ENCODE measurements around the gene PRR4.

Gene PRR4, protein sequence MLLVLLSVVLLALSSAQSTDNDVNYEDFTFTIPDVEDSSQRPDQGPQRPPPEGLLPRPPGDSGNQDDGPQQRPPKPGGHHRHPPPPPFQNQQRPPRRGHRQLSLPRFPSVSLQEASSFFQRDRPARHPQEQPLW

DNA sequence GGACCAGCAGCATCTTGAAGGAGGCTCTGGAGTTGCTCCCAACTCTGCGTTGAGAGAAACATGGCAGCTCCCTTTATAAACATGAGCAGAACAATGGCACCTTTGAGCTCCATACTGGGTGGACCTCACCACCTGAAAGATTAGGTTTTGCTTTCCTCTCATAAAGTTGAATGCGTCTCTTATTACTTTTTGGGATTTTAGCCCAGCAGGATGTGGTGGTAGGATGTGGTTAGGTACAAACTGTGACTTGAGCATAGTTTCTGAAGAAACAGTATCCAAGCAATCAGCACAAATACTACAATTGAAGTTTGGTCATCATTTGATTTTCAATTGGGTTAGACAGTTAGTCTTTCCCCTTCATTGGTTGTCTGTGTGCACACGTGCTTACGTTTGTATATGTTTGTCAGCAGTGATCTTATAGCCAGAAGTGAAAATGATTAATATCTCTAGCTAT is at the start of gene PRR4:
Gene PRR4, minus strand, starts transcription at position 51 of the 454 bp plus-strand sequence. Its CDS starts 38 bp downstream, at position 13.
- H3K27me3 Mint-ChIP-seq, result no peaks in the 10 kb centered on the region
- H3K27ac Mint-ChIP-seq (ENCODE audit: low read depth), result peak within 1 kb of the TSS; percentile 73
- peaks cover 4% of the 10 kb centered on the region for H3K36me3 Mint-ChIP-seq (ENCODE audit: insufficient read depth)
- ATAC-seq (replicated peaks; ENCODE audit: extremely low read depth, poor library complexity, severe bottlenecking) (peak; percentile 83), DNase-seq (ENCODE audit: low spot score in 2 of 2) (no peak)
- no peaks in the 10 kb centered on the region for H3K9me3 Mint-ChIP-seq
- H3K4me3 Mint-ChIP-seq, result no peak within 1 kb of the TSS
- peaks cover 40% of the 10 kb centered on the region for H3K4me1 Mint-ChIP-seq

- H3K4me1 Mint-ChIP-seq, result no peaks in the 10 kb centered on the region
- no peaks in the 10 kb centered on the region for H3K9me3 Mint-ChIP-seq
- ATAC-seq (replicated peaks; ENCODE audit: extremely low read depth, poor library complexity, severe bottlenecking) (no peak), DNase-seq (ENCODE audit: low spot score in 2 of 2) (no peak)
- H3K36me3 Mint-ChIP-seq (ENCODE audit: insufficient read depth), result peaks cover 2% of the 10 kb centered on the region
- H3K27me3 Mint-ChIP-seq, result no peaks in the 10 kb centered on the region
- H3K27ac Mint-ChIP-seq (ENCODE audit: low read depth), result no peak overlapping the region
- no peak overlapping the region for H3K4me3 Mint-ChIP-seq
Measured at GRCh38 chr12:10896854-10897253, 47.6 kb upstream of the PRR4 start.

- Mint-ChIP-seq H3K9me3 (no peaks in the 10 kb centered on the region), H3K27me3 (no peaks in the 10 kb centered on the region)
Measured at GRCh38 chr12:10891937-10892336, 42.7 kb upstream of the PRR4 start.

DNA sequence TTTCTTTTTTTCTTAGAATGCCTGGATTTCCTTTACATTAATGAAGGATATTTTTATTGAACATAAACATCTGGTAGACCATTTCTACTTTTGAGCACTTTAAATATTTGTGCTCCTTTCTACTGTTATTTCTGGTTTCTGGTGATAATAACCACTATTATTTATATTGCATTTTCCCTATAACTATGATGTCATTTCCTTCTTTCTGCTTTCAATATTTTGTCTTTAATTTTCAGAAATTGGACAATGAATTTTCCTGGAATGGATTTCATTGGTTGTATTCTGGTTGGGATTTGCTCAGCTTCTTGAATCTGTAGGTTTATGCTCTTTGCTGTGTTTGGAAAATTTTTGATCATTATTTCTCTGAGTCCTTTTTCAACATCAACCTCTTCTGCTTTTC is 40.0 kb upstream of the PRR4 start:
- DNase-seq (ENCODE audit: low spot score in 2 of 2), result no peak
- peaks cover 5% of the 10 kb centered on the region for H3K4me1 Mint-ChIP-seq
- no peak for ATAC-seq (replicated peaks; ENCODE audit: extremely low read depth, poor library complexity, severe bottlenecking)
- no peaks in the 10 kb centered on the region for H3K27me3 Mint-ChIP-seq
- peaks cover 2% of the 10 kb centered on the region for H3K36me3 Mint-ChIP-seq (ENCODE audit: insufficient read depth)
- H3K9me3 Mint-ChIP-seq, result no peaks in the 10 kb centered on the region
- no peak overlapping the region for H3K4me3 Mint-ChIP-seq
- no peak overlapping the region for H3K27ac Mint-ChIP-seq (ENCODE audit: low read depth)

More at GRCh38 chr12:10891937-10892336, 42.7 kb upstream of the PRR4 start:
- DNase-seq (ENCODE audit: low spot score in 2 of 2), result no peak
- H3K4me3 Mint-ChIP-seq, result no peak overlapping the region
- no peak for ATAC-seq (replicated peaks; ENCODE audit: extremely low read depth, poor library complexity, severe bottlenecking)
- peaks cover 2% of the 10 kb centered on the region for H3K36me3 Mint-ChIP-seq (ENCODE audit: insufficient read depth)
- H3K27ac Mint-ChIP-seq (ENCODE audit: low read depth), result no peak overlapping the region
- H3K4me1 Mint-ChIP-seq, result no peaks in the 10 kb centered on the region

GRCh38 chr12:10884086-10884725 is 34.9 kb upstream of the PRR4 start, which contains the start of gene PRH1:
Gene PRH1, minus strand, starts transcription at chr12:10884255. Its CDS starts 38 bp downstream, at chr12:10884217.
- H3K36me3 Mint-ChIP-seq (ENCODE audit: insufficient read depth), result peaks cover 3% of the 10 kb centered on the region
- ATAC-seq (replicated peaks; ENCODE audit: extremely low read depth, poor library complexity, severe bottlenecking), result no peak

GRCh38 chr12:10873378-10873777 is 24.1 kb upstream of the PRR4 start:
- DNase-seq (ENCODE audit: low spot score in 2 of 2) (no peak), ATAC-seq (replicated peaks; ENCODE audit: extremely low read depth, poor library complexity, severe bottlenecking) (no peak)
- no peak overlapping the region for H3K27ac Mint-ChIP-seq (ENCODE audit: low read depth)
- peaks cover 12% of the 10 kb centered on the region for H3K9me3 Mint-ChIP-seq
- H3K27me3 Mint-ChIP-seq, result no peaks in the 10 kb centered on the region
- no peak overlapping the region for H3K4me3 Mint-ChIP-seq
- peaks cover 2% of the 10 kb centered on the region for H3K36me3 Mint-ChIP-seq (ENCODE audit: insufficient read depth)
- no peaks in the 10 kb centered on the region for H3K4me1 Mint-ChIP-seq

More at GRCh38 chr12:10884086-10884725, 34.9 kb upstream of the PRR4 start, which contains the start of gene PRH1:
- H3K4me3 Mint-ChIP-seq, result no peak within 1 kb of the TSS
- H3K9me3 Mint-ChIP-seq, result no peaks in the 10 kb centered on the region
- no peak within 1 kb of the TSS for H3K27ac Mint-ChIP-seq (ENCODE audit: low read depth)
- no peak for DNase-seq (ENCODE audit: low spot score in 2 of 2)
- H3K4me1 Mint-ChIP-seq, result peaks cover 5% of the 10 kb centered on the region
- no peaks in the 10 kb centered on the region for H3K27me3 Mint-ChIP-seq

GRCh38 chr12:10867381-10867780 is 18.1 kb upstream of the PRR4 start:
- Mint-ChIP-seq H3K27ac (ENCODE audit: low read depth) (no peak overlapping the region), H3K4me3 (no peak overlapping the region), H3K4me1 (no peaks in the 10 kb centered on the region), H3K9me3 (peaks cover 8% of the 10 kb centered on the region), H3K27me3 (no peaks in the 10 kb centered on the region), H3K36me3 (ENCODE audit: insufficient read depth) (no peaks in the 10 kb centered on the region)
- DNase-seq (ENCODE audit: low spot score in 2 of 2) (no peak), ATAC-seq (replicated peaks; ENCODE audit: extremely low read depth, poor library complexity, severe bottlenecking) (no peak)

DNA sequence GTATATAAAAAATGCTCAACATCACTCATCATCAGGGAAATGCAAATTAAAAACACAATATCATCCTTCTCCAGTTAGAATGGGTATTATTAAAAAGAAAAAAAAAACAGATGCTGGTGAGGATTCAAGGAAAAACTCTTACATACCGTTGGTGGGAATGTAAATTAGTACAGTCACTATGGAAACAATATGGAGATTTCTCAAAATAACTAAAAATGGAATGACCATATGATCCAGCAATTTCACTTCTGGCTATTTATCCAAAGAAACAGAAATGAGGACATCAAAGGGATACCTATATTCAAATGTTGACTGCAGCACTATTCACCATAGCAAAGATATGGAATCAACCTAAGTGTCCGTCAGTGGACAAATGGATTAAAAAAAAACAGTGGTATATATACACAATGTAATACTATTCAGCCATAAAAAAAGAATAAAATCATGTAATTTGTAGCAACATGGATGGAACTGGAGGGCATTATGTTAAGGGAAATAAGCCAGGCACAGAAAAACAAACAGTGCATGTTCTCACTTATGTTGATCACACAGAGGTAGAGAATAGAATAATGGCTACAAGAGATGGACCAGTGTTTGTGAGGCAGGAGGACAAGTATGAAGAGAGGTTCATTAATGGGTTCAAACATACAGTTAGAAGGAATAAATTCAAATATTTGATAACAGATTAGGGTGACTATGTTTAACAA is 14.4 kb upstream of the PRR4 start:
- H3K27me3 Mint-ChIP-seq, result no peaks in the 10 kb centered on the region
- H3K27ac Mint-ChIP-seq (ENCODE audit: low read depth), result no peak overlapping the region
- H3K9me3 Mint-ChIP-seq, result peaks cover 14% of the 10 kb centered on the region
- no peak overlapping the region for H3K4me3 Mint-ChIP-seq
- H3K4me1 Mint-ChIP-seq, result no peaks in the 10 kb centered on the region
- DNase-seq (ENCODE audit: low spot score in 2 of 2), result no peak
- H3K36me3 Mint-ChIP-seq (ENCODE audit: insufficient read depth), result peaks cover 1% of the 10 kb centered on the region
- ATAC-seq (replicated peaks; ENCODE audit: extremely low read depth, poor library complexity, severe bottlenecking), result no peak

GRCh38 chr12:10861366-10861765 is 12.1 kb upstream of the PRR4 start:
- H3K9me3 Mint-ChIP-seq, result peaks cover 23% of the 10 kb centered on the region
- H3K4me1 Mint-ChIP-seq, result no peaks in the 10 kb centered on the region
- no peak overlapping the region for H3K27ac Mint-ChIP-seq (ENCODE audit: low read depth)
- no peak overlapping the region for H3K4me3 Mint-ChIP-seq
- ATAC-seq (replicated peaks; ENCODE audit: extremely low read depth, poor library complexity, severe bottlenecking) (no peak), DNase-seq (ENCODE audit: low spot score in 2 of 2) (no peak)
- no peaks in the 10 kb centered on the region for H3K27me3 Mint-ChIP-seq
- H3K36me3 Mint-ChIP-seq (ENCODE audit: insufficient read depth), result peaks cover 1% of the 10 kb centered on the region

GRCh38 chr12:10855807-10856206 is 6.5 kb upstream of the PRR4 start:
- no peak for ATAC-seq (replicated peaks; ENCODE audit: extremely low read depth, poor library complexity, severe bottlenecking)
- DNase-seq (ENCODE audit: low spot score in 2 of 2), result no peak
- no peaks in the 10 kb centered on the region for H3K27me3 Mint-ChIP-seq
- H3K4me3 Mint-ChIP-seq, result no peak overlapping the region
- peaks cover 23% of the 10 kb centered on the region for H3K4me1 Mint-ChIP-seq
- H3K36me3 Mint-ChIP-seq (ENCODE audit: insufficient read depth), result peaks cover 1% of the 10 kb centered on the region
- no peak overlapping the region for H3K27ac Mint-ChIP-seq (ENCODE audit: low read depth)
- peaks cover 10% of the 10 kb centered on the region for H3K9me3 Mint-ChIP-seq

- Mint-ChIP-seq H3K4me1 (peaks cover 40% of the 10 kb centered on the region), H3K27me3 (no peaks in the 10 kb centered on the region), H3K9me3 (peaks cover 10% of the 10 kb centered on the region), H3K27ac (ENCODE audit: low read depth) (no peak overlapping the region), H3K36me3 (ENCODE audit: insufficient read depth) (no peaks in the 10 kb centered on the region), H3K4me3 (no peak overlapping the region)
- DNase-seq (ENCODE audit: low spot score in 2 of 2) (no peak), ATAC-seq (replicated peaks; ENCODE audit: extremely low read depth, poor library complexity, severe bottlenecking) (no peak)
Measured at GRCh38 chr12:10853776-10854175, 4.5 kb upstream of the PRR4 start.

DNA sequence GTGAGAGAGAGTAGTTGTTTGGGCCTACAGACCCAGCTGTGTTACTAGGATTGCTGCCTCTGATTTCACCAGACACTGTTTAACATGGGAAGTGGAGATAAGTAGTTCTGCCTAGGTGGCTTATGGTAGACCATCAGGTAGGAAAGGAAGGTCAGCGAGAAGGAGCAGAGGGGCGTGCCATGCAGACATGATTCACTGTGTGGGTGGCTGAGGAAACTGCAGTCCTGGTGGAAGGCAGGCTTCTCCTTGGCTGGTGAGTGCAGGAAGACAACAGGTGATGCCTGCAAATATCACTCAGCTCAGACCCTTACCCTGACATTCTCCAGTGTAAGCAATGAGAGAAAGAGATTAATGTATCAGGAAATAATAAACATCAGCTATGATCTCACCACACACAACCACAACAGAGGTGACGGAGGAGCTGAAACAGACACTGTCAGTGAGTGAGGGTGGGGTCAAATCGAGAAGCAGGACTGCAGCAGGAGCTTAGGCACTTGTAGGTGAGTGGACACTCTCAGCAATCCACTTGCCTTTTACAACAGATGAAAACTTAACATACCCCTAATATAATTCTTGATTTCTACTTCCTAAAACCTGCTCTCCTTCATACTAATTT is 2.1 kb upstream of the PRR4 start:
- no peak for DNase-seq (ENCODE audit: low spot score in 2 of 2)
- ATAC-seq (replicated peaks; ENCODE audit: extremely low read depth, poor library complexity, severe bottlenecking), result peak; percentile 33
- no peaks in the 10 kb centered on the region for H3K9me3 Mint-ChIP-seq
- H3K36me3 Mint-ChIP-seq (ENCODE audit: insufficient read depth), result peaks cover 3% of the 10 kb centered on the region
- H3K27ac Mint-ChIP-seq (ENCODE audit: low read depth), result peak overlapping the region; percentile 73
- no peak overlapping the region for H3K4me3 Mint-ChIP-seq
- H3K27me3 Mint-ChIP-seq, result no peaks in the 10 kb centered on the region
- peaks cover 40% of the 10 kb centered on the region for H3K4me1 Mint-ChIP-seq
